ENCODE data around the gene TIGD7. TPM values are rescaled to one million over a fixed set of nuclear protein-coding genes. Genes with fewer than 3 reads are reported as not detected.

TIGD7 gene, protein sequence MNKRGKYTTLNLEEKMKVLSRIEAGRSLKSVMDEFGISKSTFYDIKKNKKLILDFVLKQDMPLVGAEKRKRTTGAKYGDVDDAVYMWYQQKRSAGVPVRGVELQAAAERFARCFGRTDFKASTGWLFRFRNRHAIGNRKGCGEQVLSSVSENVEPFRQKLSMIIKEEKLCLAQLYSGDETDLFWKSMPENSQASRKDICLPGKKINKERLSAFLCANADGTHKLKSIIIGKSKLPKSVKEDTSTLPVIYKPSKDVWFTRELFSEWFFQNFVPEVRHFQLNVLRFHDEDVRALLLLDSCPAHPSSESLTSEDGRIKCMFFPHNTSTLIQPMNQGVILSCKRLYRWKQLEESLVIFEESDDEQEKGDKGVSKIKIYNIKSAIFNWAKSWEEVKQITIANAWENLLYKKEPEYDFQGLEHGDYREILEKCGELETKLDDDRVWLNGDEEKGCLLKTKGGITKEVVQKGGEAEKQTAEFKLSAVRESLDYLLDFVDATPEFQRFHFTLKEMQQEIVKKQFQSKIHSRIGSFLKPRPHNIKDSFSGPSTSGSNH
- total RNA-seq, result 4.2 and 6.0 TPM in 2 replicates

DNA sequence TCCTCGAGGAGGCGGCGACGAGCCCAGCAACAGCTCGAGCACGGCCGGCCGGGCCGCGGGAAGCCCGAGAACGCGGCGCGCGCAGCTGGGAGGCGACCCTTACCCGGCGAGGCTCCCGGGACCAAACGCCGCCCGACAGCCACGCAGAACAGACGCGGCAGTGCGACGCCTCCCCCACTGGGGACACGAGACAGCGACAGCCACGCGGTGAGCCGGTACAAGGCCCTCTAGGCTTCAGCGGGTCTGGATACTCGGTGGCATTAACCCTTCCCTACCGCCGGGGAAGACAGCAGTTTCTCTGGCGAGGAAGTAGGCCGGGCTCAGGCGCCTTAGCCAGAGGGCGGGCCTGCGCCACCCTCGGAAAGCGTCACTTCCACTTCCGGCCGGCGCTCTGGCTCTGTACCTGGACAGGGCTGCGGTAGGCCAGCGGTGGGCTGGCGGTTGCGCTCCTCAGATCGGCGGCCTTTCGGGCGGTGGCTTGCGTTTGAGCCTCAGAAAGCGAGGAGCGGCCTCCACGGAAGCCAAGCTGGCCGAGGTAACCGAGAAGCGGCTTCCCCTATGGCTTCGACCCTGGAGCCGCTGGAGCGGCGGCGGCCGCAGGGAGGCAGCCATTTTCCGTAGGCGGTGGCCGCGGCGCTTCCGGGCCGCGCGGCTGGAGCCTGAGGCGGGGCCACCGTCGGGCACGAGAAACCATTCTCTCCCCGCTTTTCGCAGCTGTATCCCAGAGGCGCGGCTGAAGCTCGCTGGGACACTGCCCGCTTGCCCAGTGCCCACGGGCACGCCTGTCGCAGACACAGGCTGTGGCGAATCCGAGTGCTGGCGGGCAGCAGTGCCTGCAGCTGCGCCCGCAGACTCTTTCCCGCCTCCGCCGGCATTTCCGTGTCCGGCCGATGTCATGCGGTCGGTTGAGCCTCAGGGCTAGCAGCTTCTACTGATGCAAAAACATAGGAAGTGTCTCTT lies at the start of gene TIGD7, which contains the start of gene ZNF75A:
Gene TIGD7 (minus strand): TSS at position 322 of the 960 bp plus-strand sequence. CDS start 4,816 bp downstream, outside the sequence.
Gene ZNF75A (plus strand): TSS at position 389 of the 960 bp plus-strand sequence. CDS start 2,932 bp downstream, outside the sequence.

DNA sequence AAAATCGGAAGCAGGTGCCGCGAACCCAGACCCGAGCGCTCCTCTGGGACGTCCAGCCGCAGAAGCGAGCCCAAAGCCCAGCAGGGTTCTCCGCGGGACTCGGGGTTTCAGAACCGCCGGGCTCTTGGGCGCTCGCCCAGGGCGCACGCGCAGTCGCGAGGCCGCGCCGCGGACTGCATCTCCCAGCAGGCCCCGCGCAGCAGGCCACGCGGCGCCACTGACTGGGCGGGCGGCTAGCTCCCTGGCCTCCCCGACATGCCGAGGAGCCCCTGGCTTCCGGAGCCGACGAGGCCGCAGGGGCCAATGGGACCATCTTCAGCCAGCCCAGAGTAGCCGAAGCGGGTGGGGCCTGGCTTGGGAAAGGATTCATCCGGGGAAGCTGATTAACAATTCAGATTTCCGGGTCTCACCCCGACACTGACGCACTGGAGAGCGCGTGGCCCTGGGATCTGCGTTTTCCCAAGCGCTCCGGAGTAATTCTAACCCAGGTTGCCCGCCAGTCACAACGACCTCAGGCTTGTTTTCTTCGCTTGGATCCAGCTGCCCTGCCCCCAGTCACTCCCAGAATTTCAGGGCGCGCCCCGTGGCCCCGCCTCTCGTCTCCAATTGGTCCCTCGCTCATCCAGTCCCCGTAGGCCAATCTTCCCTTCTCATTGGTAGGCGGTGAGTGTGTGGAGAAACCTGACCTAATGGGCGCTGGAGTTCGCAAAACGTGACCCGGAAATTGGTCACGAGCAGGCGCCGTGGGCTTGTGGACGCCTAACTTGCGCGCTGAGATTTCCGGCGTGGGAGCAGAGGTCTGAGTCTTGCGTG lies 22.3 kb downstream of the TIGD7 start, which contains the start of gene ZNF263:
Gene ZNF263 (plus strand): TSS at position 762 of the 813 bp plus-strand sequence. CDS start 328 bp downstream, outside the sequence.

DNA sequence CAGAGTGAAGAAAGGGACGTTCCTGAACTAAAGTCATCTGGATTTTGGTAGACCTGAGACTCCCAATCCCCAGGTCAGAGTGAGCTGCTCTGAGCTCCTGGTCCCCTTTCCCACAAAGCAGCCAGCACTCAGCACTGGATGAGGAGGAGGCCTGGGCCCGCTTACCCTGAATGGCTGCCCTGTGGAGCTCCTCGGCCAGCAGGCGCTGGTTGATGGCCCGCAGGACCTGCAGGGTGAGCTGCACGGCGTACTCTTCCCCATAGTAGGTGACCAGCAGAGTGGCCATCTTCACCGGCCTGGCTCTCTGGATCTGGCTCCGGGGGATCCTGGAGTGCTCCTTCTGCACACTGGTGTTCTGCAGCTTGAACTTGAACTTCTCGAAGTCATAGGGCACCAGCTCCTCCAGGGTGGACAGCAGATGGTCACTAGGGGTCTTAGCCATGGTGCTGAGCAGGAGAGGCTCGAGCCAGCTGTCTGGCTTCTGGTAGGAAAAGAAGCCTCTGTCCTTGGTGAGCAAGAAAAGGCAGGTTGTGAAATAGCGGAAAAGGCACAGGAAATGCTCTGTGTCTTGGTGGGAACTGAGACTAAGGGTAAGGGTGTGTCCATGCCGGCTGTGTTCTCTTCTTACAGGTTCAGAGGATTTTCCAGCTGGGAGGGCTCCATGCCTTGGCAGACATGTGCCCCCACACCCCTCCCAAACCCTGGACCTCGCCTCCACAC lies 48.9 kb downstream of the TIGD7 start, which contains the start of gene MEFV:
Gene MEFV (minus strand): TSS at position 488 of the 720 bp plus-strand sequence. CDS start 46 bp downstream, at position 442.

Other genes starting within 250 kb of the TIGD7 start
- 2.6 and 14.2 TPM in 2 replicates for gene IL32, start 239.8 kb downstream of the TIGD7 start, total RNA-seq
- 0.17 TPM in 1 of 2 replicates, not detected in the other for gene ZSCAN10, start 206.1 kb downstream of the TIGD7 start, total RNA-seq
- gene ZNF205, start 192.8 kb downstream of the TIGD7 start, total RNA-seq, result 17.6 and 25.1 TPM in 2 replicates
- 9.0 and 11.6 TPM in 2 replicates for gene ZNF213, start 170.4 kb downstream of the TIGD7 start, total RNA-seq
- gene OR1F1, start 117.2 kb downstream of the TIGD7 start, total RNA-seq, result not detected in 2 replicates
- gene ZNF200, start 70.3 kb downstream of the TIGD7 start, total RNA-seq, result 8.6 and 9.6 TPM in 2 replicates
- gene MEFV, start 48.8 kb downstream of the TIGD7 start, total RNA-seq, result under 0.01 and 0.15 TPM in 2 replicates
- 49.9 and 53.9 TPM in 2 replicates for gene ZNF263, start 21.9 kb downstream of the TIGD7 start, total RNA-seq
- gene ZNF75A, start 67 bp upstream of the TIGD7 start, total RNA-seq, result 20.2 and 26.6 TPM in 2 replicates
- 0.83 TPM in 1 of 2 replicates, not detected in the other for gene OR2C1, start 50.5 kb upstream of the TIGD7 start, total RNA-seq
- 12.2 and 14.1 TPM in 2 replicates for gene ZSCAN32, start 95.6 kb upstream of the TIGD7 start, total RNA-seq
- 7.6 and 11.2 TPM in 2 replicates for gene ZNF174, start 95.8 kb upstream of the TIGD7 start, total RNA-seq
- gene ZNF597, start 138.1 kb upstream of the TIGD7 start, total RNA-seq, result 1.3 and 2.0 TPM in 2 replicates
- 15.3 and 23.0 TPM in 2 replicates for gene NAA60, start 138.2 kb upstream of the TIGD7 start, total RNA-seq
- not detected in 2 replicates for gene C16orf90, start 190.1 kb upstream of the TIGD7 start, total RNA-seq
- gene CLUAP1, start 195.6 kb upstream of the TIGD7 start, total RNA-seq, result 22.7 and 24.0 TPM in 2 replicates